ENCODE measurements around the gene SEMA5B. TPM values are rescaled to one million over a fixed set of nuclear protein-coding genes. Genes with fewer than 3 reads are reported as not detected.

The SEMA5B gene
- total RNA-seq, 3 donors from 2014 or later: 0.34 to 0.89 (median 0.35) TPM

DNA sequence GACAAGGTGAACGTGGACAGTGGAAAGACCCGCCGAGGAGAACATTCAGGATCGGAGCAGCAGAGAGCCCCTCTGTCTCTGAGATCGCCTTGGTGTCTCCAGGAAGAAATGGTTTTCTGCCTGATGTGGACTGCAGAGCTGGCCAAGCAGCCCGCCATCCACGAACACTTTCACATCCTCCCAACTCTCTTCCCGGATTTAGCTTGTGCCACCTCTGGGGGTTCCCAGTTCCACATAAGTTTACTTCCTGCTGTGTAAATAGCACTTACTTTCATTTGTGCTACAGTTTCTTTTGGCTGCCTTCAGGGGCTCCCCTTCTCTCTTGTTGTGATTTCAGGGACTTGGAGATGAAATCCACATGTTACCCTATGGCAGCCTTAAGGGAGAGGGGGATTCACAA, 48.4 kb downstream of the SEMA5B start:
- peaks cover 8% of the 10 kb centered on the region for H3K4me1 ChIP-seq (ENCODE audit: low read depth)
- no peaks in the 10 kb centered on the region for H3K36me3 ChIP-seq (ENCODE audit: low read depth)
- DNase-seq (no peak), ATAC-seq (no peak)
- no peaks in the 10 kb centered on the region for H3K9me3 ChIP-seq
- TF ChIP-seq, protein P1, sequence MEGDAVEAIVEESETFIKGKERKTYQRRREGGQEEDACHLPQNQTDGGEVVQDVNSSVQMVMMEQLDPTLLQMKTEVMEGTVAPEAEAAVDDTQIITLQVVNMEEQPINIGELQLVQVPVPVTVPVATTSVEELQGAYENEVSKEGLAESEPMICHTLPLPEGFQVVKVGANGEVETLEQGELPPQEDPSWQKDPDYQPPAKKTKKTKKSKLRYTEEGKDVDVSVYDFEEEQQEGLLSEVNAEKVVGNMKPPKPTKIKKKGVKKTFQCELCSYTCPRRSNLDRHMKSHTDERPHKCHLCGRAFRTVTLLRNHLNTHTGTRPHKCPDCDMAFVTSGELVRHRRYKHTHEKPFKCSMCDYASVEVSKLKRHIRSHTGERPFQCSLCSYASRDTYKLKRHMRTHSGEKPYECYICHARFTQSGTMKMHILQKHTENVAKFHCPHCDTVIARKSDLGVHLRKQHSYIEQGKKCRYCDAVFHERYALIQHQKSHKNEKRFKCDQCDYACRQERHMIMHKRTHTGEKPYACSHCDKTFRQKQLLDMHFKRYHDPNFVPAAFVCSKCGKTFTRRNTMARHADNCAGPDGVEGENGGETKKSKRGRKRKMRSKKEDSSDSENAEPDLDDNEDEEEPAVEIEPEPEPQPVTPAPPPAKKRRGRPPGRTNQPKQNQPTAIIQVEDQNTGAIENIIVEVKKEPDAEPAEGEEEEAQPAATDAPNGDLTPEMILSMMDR (IDR thresholded peaks at IDR 0.05): no peak
- intact Hi-C loops (cut with DNase I, micrococcal nuclease): no loop called here
- no peak overlapping the region for H3K4me3 ChIP-seq

GRCh38 chr3:122978569-122978968, 49.0 kb downstream of the SEMA5B start:
- no peak overlapping the region for H3K4me3 ChIP-seq
- DNase-seq (no peak), ATAC-seq (no peak)
- peaks cover 8% of the 10 kb centered on the region for H3K4me1 ChIP-seq (ENCODE audit: low read depth)
- no peaks in the 10 kb centered on the region for H3K36me3 ChIP-seq (ENCODE audit: low read depth)
- TF ChIP-seq, protein P1 (IDR thresholded peaks at IDR 0.05): no peak
- intact Hi-C loops (cut with DNase I, micrococcal nuclease): no loop called here
- H3K9me3 ChIP-seq: no peaks in the 10 kb centered on the region

DNA sequence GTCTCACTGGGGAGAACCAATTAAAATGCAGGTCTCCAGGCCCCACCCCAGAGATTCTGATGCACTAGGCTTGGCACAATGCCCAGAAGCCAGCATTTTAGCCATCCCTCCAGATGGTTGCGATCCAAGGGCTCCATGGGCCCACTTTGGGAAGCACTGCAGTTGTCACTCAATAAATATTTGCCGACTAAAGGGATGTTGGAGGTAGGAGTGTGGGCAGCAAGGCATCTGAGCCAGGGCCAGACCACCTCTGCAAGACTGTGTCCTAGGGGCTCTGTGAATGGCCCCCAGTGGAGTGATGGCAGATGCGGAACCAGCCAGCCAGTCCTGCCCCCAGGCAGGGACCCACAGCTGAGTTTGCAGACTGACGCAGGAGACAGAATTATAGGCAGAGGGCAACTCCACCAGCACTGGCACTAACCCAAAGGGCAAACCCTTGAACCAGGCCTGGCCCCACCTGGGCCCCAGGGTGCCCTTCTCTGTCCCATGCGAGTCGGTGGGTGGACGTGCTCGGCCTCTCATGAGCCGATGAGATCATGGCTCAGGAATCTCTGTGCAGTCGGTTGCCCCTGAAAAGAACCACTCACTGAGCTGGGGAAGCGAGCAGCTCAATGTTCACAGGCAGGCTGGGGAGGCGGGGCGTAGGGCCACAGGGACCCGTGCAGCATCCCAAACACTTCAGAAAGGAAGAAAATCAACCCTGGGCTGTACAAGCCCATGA, 49.7 kb downstream of the SEMA5B start:
- TF ChIP-seq, protein P1 (IDR thresholded peaks at IDR 0.05): no peak
- intact Hi-C loops (cut with DNase I, micrococcal nuclease): no loop called here
- Histone ChIP-seq H3K4me3 (no peak overlapping the region), H3K9me3 (no peaks in the 10 kb centered on the region), H3K4me1 (ENCODE audit: low read depth) (peaks cover 2% of the 10 kb centered on the region), H3K36me3 (ENCODE audit: low read depth) (no peaks in the 10 kb centered on the region)
- DNase-seq (peak in 1 of 3 donors; percentile 10), ATAC-seq (no peak)

GRCh38 chr3:122975924-122976293, 51.7 kb downstream of the SEMA5B start:
- TF ChIP-seq, protein P1 (IDR thresholded peaks at IDR 0.05): no peak
- H3K4me1 ChIP-seq (ENCODE audit: low read depth): no peaks in the 10 kb centered on the region
- ATAC-seq (peak; percentile 27), DNase-seq (no peak)
- H3K36me3 ChIP-seq (ENCODE audit: low read depth): no peaks in the 10 kb centered on the region
- intact Hi-C loops (cut with DNase I, micrococcal nuclease): no loop called here
- H3K9me3 ChIP-seq: no peaks in the 10 kb centered on the region
- no peak overlapping the region for H3K4me3 ChIP-seq

DNA sequence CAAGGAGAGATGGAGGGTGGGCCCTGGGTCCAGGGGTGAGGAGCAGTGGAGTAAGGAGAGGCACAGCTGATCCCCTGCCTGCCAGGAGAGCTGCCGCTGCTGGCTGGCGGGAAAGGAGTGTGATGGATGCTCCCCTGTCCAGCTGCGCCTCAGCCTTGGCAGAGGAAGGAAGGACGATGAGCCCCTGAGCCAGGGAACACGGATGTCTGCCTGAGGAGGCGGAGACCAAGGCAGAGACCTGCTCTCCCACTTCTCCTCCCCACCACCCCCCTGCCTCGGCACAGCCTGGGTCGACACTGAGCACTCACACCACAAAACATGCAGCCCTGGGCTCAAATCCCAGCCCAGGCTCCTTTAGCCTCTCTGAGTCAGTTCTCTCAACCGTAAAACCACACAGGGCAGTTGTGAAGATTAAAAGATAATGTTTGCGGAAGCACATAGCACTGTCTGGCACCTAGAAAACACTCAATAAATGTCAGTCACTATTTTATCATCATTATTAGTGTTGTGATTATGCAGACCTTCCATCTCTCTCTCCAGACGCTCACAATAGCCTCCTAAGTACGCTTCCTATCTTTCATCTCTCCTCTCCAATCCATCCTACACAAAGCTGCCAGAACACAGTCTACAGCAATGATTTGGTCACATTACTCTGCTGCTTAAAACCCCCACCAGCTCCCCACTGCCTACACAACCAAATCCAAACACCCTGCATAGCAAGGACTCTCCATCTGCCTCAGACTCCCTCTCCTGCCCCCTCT, 52.2 kb downstream of the SEMA5B start:
- ATAC-seq: peak; percentile 40

More for the DNA sequence above, 52.2 kb downstream of the SEMA5B start:
- TF ChIP-seq, protein P1 (IDR thresholded peaks at IDR 0.05): no peak
- intact Hi-C loops (cut with DNase I, micrococcal nuclease): no loop called here
- DNase-seq: no peak
- Histone ChIP-seq H3K4me3 (no peak overlapping the region), H3K36me3 (ENCODE audit: low read depth) (no peaks in the 10 kb centered on the region), H3K4me1 (ENCODE audit: low read depth) (no peaks in the 10 kb centered on the region), H3K9me3 (no peaks in the 10 kb centered on the region)
